Endothelial cell of umbilical vein (primary cell): ENCODE results near the gene EFNB1. TPM values are rescaled to one million over a fixed set of nuclear protein-coding genes. Genes with fewer than 3 reads are reported as not detected.
"Not testable (repeated sequence)": the region's sequence is repeated elsewhere in the genome, so short reads cannot be mapped to it uniquely, and the experiment has no call there.

ENCODE experiments used
- BruUV-seq: library from RNA; stranded (reverse); fragments of 400-500 nt; replicated peaks from 2 replicates; lab custom pipeline; 2021; lab: Mats Ljungman, UMichigan
- CTCF ChIA-PET: fragments of 300-600, 350-600 bp; sonication (Branson Sonifier 250); formaldehyde crosslinking; loops from one replicate; lab custom pipeline; 2021; ENCODE audit warnings: antibody characterized with exemption, inconsistent platforms; lab: Charles Lee
- POLR2A ChIA-PET: fragments of 300-600, 350-600 bp; sonication (Branson Sonifier 250); formaldehyde crosslinking; loops from one replicate; lab custom pipeline; 2021; ENCODE audit warnings: antibody characterized with exemption, inconsistent platforms; lab: Charles Lee
- DNase-seq: peaks from one replicate; pipeline ENCODE4 v3.0.0-alpha.2; 2011; ENCODE audit warnings: low read depth, low spot score
- FAIRE-seq: peaks from 2 replicates; lab custom pipeline; 2011; peaks lifted over from hg19 to GRCh38; lab: Jason Lieb, UNC
- H2AFZ ChIP-seq: 2 replicates; pipeline ENCODE4 v1.6.0; 2012; ENCODE audit warnings: low read depth, low read length, control low read depth, inconsistent platforms
- H3K27ac ChIP-seq: 2 replicates; pipeline ENCODE4 v1.5.1; 2011; ENCODE audit warnings: low read depth, mild to moderate bottlenecking, control low read depth, low read length, moderate library complexity; ENCODE audit not compliant: insufficient read depth
- H3K27me3 ChIP-seq, 2 experiments: 2 replicates each; pipeline versions ENCODE4 v1.6.0 to v1.6.1; 2011; ENCODE audit warnings: low read length in 2 of 2, mixed read lengths in 1 of 2; ENCODE audit not compliant: control insufficient read depth in 2 of 2, insufficient read depth in 2 of 2
- H3K36me3 ChIP-seq, 2 experiments: 2 replicates in 1 of 2; 3 replicates in 1 of 2; pipeline ENCODE4 v1.5.1; 2011; ENCODE audit warnings: low read length in 2 of 2, mild to moderate bottlenecking in 1 of 2, moderate library complexity in 1 of 2; ENCODE audit not compliant: control insufficient read depth in 2 of 2, insufficient read depth in 2 of 2; ENCODE audit errors: extremely low read depth in 1 of 2
- H3K4me1 ChIP-seq: 3 replicates; pipeline ENCODE4 v1.5.1; 2011; ENCODE audit warnings: mild to moderate bottlenecking, low read length; ENCODE audit not compliant: control insufficient read depth, insufficient read depth; ENCODE audit errors: extremely low read depth
- H3K4me2 ChIP-seq: 2 replicates; pipeline ENCODE4 v1.6.1; 2011; ENCODE audit warnings: low read length, control low read depth, mixed read lengths; ENCODE audit not compliant: insufficient read depth
- H3K4me3 ChIP-seq, 3 experiments: fragments of 200-600 bp in 1 of 3; sonication (generic), shearing (Covaris generic) in 1 of 3; replicated peaks in 1 of 3; 2 replicates each; pipeline ENCODE4 v1.5.1; 2011 to 2016; ENCODE audit warnings: control low read depth in 3 of 3, low read length in 3 of 3, mild to moderate bottlenecking in 2 of 3, inconsistent platforms in 1 of 3, low read depth in 1 of 3, moderate library complexity in 1 of 3; ENCODE audit not compliant: insufficient read depth in 1 of 3
- H3K79me2 ChIP-seq: 2 replicates; pipeline ENCODE4 v1.6.0; 2012; ENCODE audit warnings: low read length, inconsistent platforms; ENCODE audit not compliant: control insufficient read depth, insufficient read depth
- H3K9ac ChIP-seq: replicated peaks from 2 replicates; pipeline ENCODE3; 2011; ENCODE audit warnings: low read length, control low read depth; ENCODE audit not compliant: insufficient read depth; ENCODE audit errors: extremely low read depth
- H3K9me1 ChIP-seq: replicated peaks from 3 replicates; pipeline ENCODE4 v1.6.0; 2011; ENCODE audit warnings: mild to moderate bottlenecking, low read length; ENCODE audit not compliant: control insufficient read depth, insufficient read depth; ENCODE audit errors: extremely low read depth
- H3K9me3 ChIP-seq: replicated peaks from 2 replicates; pipeline ENCODE4 v1.5.1; 2012; ENCODE audit warnings: low read length, inconsistent platforms; ENCODE audit not compliant: control insufficient read depth, insufficient read depth
- H4K20me1 ChIP-seq: replicated peaks from 2 replicates; pipeline ENCODE3; 2011; ENCODE audit warnings: mild to moderate bottlenecking, low read length; ENCODE audit not compliant: control insufficient read depth, insufficient read depth; ENCODE audit errors: extremely low read depth
- CTCF ChIP-seq, 2 donors: IDR thresholded peaks; 1 replicate in 1 of 2; 2 replicates in 1 of 2; pipeline ENCODE4 v1.5.1; 2011; ENCODE audit warnings: low read length in 2 of 2, mild to moderate bottlenecking in 2 of 2, moderate library complexity in 2 of 2, control low read depth in 1 of 2, inconsistent platforms in 1 of 2, low read depth in 1 of 2; ENCODE audit not compliant: insufficient read depth in 1 of 2; ENCODE audit errors: extremely low read depth in 1 of 2
- EZH2 ChIP-seq: IDR thresholded peaks from 2 replicates; pipeline ENCODE4 v1.6.1; 2012; ENCODE audit warnings: borderline replicate concordance, low read depth, mild to moderate bottlenecking, moderate library complexity, low read length, inconsistent platforms; ENCODE audit not compliant: severe bottlenecking
- FOS ChIP-seq: IDR thresholded peaks from 2 replicates; pipeline ENCODE4 v1.6.1; 2011; ENCODE audit warnings: mild to moderate bottlenecking, low read length, moderate library complexity, borderline replicate concordance; ENCODE audit not compliant: insufficient read depth
- GATA2 ChIP-seq: IDR thresholded peaks from 2 replicates; pipeline ENCODE4 v1.7.0; 2011; ENCODE audit warnings: low read depth, mild to moderate bottlenecking, moderate library complexity, mixed read lengths, low read length; ENCODE audit not compliant: insufficient read length, insufficient read depth
- JUN ChIP-seq: IDR thresholded peaks from 2 replicates; pipeline ENCODE4 v1.6.1; 2011; ENCODE audit warnings: borderline replicate concordance, low read depth; ENCODE audit not compliant: insufficient read length, insufficient read depth
- MAX ChIP-seq: IDR thresholded peaks from 2 replicates; pipeline ENCODE4 v1.6.1; 2011; ENCODE audit not compliant: insufficient read depth, insufficient read length
- MYC ChIP-seq: IDR thresholded peaks from one replicate; pipeline ENCODE4 v1.6.1; 2011; ENCODE audit warnings: mild to moderate bottlenecking, low read depth, low read length
- POLR2A ChIP-seq: IDR thresholded peaks from 2 replicates; pipeline ENCODE4 v1.6.1; 2012; ENCODE audit warnings: low read depth, mild to moderate bottlenecking, control low read depth, low read length
- POLR2AphosphoS5 ChIP-seq: IDR thresholded peaks from 2 replicates; pipeline ENCODE4 v1.6.1; 2012; ENCODE audit warnings: low read depth, mild to moderate bottlenecking, control low read depth, low read length, moderate library complexity; ENCODE audit not compliant: insufficient read depth
- dilution Hi-C: fragments of 300-500 bp; cut with MboI; formaldehyde crosslinking; loops from one replicate; pipeline ENCODE4 v1.15.0; 2019; ENCODE audit warnings: low sequenced_read_pairs; ENCODE audit not compliant: extremely low pct_ligation_motif_present
- intact Hi-C: fragments of 100-400 bp; cut with micrococcal nuclease; formaldehyde crosslinking; loops from one replicate; pipeline ENCODE4 v1.10.0; 2022
- polyA plus RNA-seq, 4 experiments: library from polyadenylated mRNA; depleted of rRNA in 3 of 4; stranded (reverse) in 3 of 4; unstranded in 1 of 4; fragments of >200 nt; gene quantifications; 2 replicates each; pipeline versions ENCODE4 v1.2.1 to v1.2.3, GENCODE V29; 2011 to 2012; ENCODE audit warnings: missing spikeins in 1 of 4
- total RNA-seq: library from RNA; stranded (reverse); gene quantifications from 2 replicates; pipeline ENCODE4 v1.2.3, GENCODE V29; 2021

The EFNB1 gene
- total and polyA plus RNA-seq, 2 donors (not counting 3 experiments of a cell fraction or from before 2014, with no cell fraction given), result 7.8 to 13.3 TPM

- Histone ChIP-seq H3K27me3 (no peaks in the 10 kb centered on the region), H3K79me2 (no peaks in the 10 kb centered on the region), H2AFZ (no peak overlapping the region), H3K4me2 (no peak overlapping the region), H3K4me1 (no peaks in the 10 kb centered on the region), H3K9ac (no peak overlapping the region), H4K20me1 (no peaks in the 10 kb centered on the region), H3K9me1 (no peaks in the 10 kb centered on the region), H3K9me3 (no peaks in the 10 kb centered on the region), H3K36me3 (no peaks in the 10 kb centered on the region), H3K27ac (no peak overlapping the region), H3K4me3 (no peak overlapping the region)
- FAIRE-seq, result no peak
- BruUV-seq, result no TSS peak
- ChIA-PET POLR2A (no interaction called here), CTCF (no interaction called here)
- dilution Hi-C loops, result no loop called here
- TF ChIP-seq MYC (no peak), JUN (no peak), POLR2A (no peak), MAX (no peak), POLR2AphosphoS5 (no peak), EZH2 (no peak), CTCF (IDR thresholded peaks at IDR 0.05; ENCODE audit: extremely low read depth in 1 of 2, insufficient read depth in 1 of 2, low read depth in 1 of 2, low read length in 2 of 2) (no peak), FOS (no peak), GATA2 (no peak)
- no peak for DNase-seq
- intact Hi-C loops, result no loop called here
These were observed 44.0 kb upstream of the EFNB1 start for GRCh38 chrX:68784816-68785215.

GRCh38 chrX:68786581-68786980 is 42.2 kb upstream of the EFNB1 start:
- intact Hi-C loops, H2AFZ ChIP-seq, POLR2A ChIA-PET, H3K4me1 ChIP-seq, FAIRE-seq, H3K36me3 ChIP-seq, H3K27ac ChIP-seq, CTCF ChIA-PET, DNase-seq, H4K20me1 ChIP-seq, BruUV-seq, H3K9ac ChIP-seq, H3K9me3 ChIP-seq, dilution Hi-C loops, H3K4me3 ChIP-seq, H3K4me2 ChIP-seq, H3K27me3 ChIP-seq, H3K79me2 ChIP-seq, H3K9me1 ChIP-seq: not testable (repeated sequence)
